GM18508 (cell line): ENCODE measurements around the gene FADS2.

Source experiments
- ATAC-seq: cut with Tn5 transposase; IDR thresholded peaks from one replicate; pipeline ENCODE4 v1.9.1; 2021; ENCODE audit warnings: moderate number of reproducible peaks; ENCODE audit not compliant: insufficient read depth, unreplicated experiment

Gene FADS2

GRCh38 chr11:61900251-61900650 lies 72.2 kb downstream of the FADS2 start:
- no peak for ATAC-seq

DNA sequence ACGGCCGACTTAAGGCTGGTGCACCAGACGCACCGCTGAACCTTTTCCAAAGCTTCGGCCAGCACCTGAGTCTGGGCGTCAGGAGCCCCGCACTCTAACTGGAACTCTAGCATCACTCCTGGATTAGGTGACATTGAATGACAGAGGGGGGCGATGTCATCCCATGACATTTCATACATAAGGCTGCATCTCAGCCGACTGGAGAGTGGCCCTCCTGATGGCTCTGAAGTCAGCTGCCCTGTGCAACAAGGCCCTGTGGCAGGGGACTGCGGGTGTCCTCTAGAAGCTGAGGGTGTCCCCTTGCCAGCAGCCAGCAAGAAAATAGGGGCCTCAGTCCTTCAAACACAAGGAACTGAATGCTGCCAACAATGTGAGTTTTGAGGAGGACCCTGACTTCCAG lies 73.3 kb downstream of the FADS2 start:
- no peak for ATAC-seq

DNA sequence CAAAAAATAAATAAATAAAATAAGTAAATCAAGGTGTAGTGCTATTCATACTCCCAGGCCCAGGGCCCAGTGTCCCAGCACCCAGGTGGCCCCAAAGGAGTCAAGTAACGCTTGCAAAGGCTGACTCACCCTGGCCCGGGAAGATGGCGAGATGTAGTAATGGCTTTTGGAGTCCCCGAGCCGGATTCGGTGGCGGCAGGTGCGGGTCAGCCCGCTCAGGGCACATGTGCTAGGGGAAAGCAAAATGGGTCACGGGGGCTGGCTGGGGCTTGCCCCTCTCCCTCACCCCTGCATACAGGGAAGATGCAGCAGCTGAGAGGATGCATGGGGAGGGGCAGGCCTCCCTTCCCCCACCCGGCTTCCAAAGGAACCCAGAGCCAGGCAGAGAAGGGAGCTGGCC lies 74.2 kb downstream of the FADS2 start:
- ATAC-seq, result no peak

DNA sequence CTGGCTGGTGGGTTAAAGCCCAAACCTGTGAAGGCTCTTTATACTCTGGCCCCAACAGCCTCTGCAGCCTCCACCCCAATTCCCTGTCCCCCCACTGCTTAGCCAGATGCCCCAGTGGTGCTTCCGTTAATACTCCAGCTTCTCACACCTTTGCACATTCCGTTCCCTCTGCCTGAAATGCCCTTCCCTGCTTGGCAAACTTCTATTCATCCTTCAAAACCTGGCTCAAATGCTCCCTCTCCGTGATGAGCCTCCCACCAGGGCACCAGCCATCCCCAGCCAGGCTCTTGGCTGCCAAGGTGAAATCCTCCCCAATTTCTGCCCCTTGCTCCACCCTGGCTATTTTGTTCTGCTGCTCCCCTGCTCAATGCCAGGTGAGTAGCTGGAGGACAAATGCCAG lies 75.7 kb downstream of the FADS2 start:
- no peak for ATAC-seq

GRCh38 chr11:61904539-61905048 lies 76.5 kb downstream of the FADS2 start:
- no peak for ATAC-seq

GRCh38 chr11:61905067-61905696 lies 77.1 kb downstream of the FADS2 start:
- ATAC-seq, result no peak

- no peak for ATAC-seq
These were observed 77.9 kb downstream of the FADS2 start for GRCh38 chr11:61905801-61906521.

GRCh38 chr11:61906522-61906909 lies 78.4 kb downstream of the FADS2 start:
- no peak for ATAC-seq

DNA sequence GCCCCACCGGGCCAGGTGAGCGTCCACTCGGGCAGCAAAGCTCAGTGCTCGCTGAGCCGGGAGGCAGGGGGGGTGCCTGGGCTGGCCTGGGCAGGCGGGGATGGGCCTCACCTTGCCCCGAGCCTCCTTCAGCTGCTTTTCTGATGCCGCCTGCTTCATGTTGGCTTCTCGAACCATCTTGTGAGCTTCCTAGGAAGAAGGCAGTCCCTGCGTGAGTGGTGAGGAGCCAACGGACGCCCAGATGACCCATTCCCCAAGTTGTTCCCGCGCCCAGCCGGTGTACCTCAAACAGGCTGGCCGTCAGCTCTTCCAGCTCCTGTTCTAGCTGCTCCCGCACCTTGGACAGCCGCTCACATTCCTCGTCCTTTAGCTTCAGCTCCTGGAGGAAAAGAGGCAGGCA lies 79.2 kb downstream of the FADS2 start:
- no peak for ATAC-seq

DNA sequence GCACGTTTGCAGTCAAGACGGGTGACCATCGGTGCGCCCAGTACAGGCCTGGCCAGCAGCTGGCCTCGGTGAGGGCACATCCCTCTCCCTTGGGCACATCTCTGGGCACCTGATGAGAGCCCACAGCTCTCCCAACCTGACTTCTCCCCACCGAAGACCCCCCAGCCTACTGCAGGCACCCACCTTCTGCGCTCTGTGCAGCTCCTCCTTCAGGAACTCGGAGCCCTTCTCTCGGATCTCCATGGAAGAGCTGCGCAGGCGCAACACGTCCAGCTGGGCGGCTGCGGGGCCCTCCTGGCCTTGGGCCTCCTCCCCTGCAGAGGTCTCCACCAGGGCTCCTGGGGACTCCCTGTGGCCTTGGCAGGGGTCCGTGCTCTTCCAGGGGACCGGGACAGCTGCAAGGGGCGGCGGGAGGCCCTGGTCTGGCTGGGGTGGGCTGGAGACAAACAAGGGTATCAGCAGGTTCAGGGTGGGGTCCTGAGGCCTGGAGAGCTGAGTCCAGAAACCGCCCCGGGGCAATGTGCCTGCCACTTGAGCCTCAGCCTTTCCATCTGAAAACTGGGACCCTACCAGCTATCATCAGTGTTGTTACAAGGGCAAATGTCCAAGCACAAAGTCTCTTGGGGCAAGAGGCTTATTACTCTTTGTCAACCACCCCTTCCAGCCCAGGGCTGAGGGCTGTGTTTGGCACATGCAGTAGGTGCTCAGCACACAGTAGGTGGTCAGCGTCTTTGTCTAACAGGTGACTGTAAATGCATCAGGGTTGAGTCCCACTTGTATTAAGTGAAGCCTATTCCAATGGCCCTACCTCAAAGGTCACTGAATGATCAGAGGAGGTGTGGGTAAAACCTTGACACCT lies 80.0 kb downstream of the FADS2 start:
- no peak for ATAC-seq

GRCh38 chr11:61908730-61909316 lies 80.7 kb downstream of the FADS2 start:
- no peak for ATAC-seq

- no peak for ATAC-seq
These were observed 82.4 kb downstream of the FADS2 start for GRCh38 chr11:61910187-61911127.

- no peak for ATAC-seq
These were observed 83.1 kb downstream of the FADS2 start for GRCh38 chr11:61911128-61911700.

GRCh38 chr11:61911701-61912529 lies 83.8 kb downstream of the FADS2 start:
- no peak for ATAC-seq

- ATAC-seq, result no peak
These were observed 84.4 kb downstream of the FADS2 start for GRCh38 chr11:61912530-61912898.

- ATAC-seq, result no peak
These were observed 85.0 kb downstream of the FADS2 start for GRCh38 chr11:61912991-61913698.

- ATAC-seq, result no peak
These were observed 85.7 kb downstream of the FADS2 start for GRCh38 chr11:61913699-61914395.
